Thoracic aorta (tissue), 2 donors: ENCODE results near the gene TMED10. TPM values are rescaled to one million over a fixed set of nuclear protein-coding genes. Genes with fewer than 3 reads are reported as not detected.

Experiments
- ATAC-seq: fragments of 150-250 bp; one replicate; pipeline ENCODE4 v1.8.0; 2017; ENCODE audit warnings: low read depth; ENCODE audit not compliant: insufficient number of reproducible peaks, low FRiP score
- DNase-seq: peaks from one replicate; pipeline ENCODE4 v3.0.0-alpha.2; 2020; ENCODE audit warnings: low spot score
- H3K27ac ChIP-seq, 2 donors: fragments of 200-600 bp; sonication (generic); 1 replicate in 1 of 2; 2 replicates in 1 of 2; pipeline ENCODE4 v1.5.1; 2016; ENCODE audit warnings: mild to moderate bottlenecking in 2 of 2, moderate library complexity in 2 of 2
- H3K27me3 ChIP-seq: fragments of 200-600 bp; sonication (generic); replicated peaks from 2 replicates; pipeline ENCODE4 v1.6.0; 2016; ENCODE audit warnings: mild to moderate bottlenecking; ENCODE audit not compliant: insufficient read depth
- H3K36me3 ChIP-seq: fragments of 200-600 bp; sonication (generic); one replicate; pipeline ENCODE4 v1.5.1; 2016
- H3K4me1 ChIP-seq, 2 donors: fragments of 200-600 bp; sonication (generic); 1 replicate in 1 of 2; 2 replicates in 1 of 2; pipeline versions ENCODE4 v1.5.1 to v1.6.0; 2016; ENCODE audit warnings: low read depth in 2 of 2, mild to moderate bottlenecking in 1 of 2; ENCODE audit not compliant: control insufficient read depth in 1 of 2
- H3K4me3 ChIP-seq: fragments of 200-600 bp; sonication (generic); 2 replicates; pipeline ENCODE4 v1.5.1; 2016; ENCODE audit warnings: mild to moderate bottlenecking
- H3K9me3 ChIP-seq: fragments of 200-600 bp; sonication (generic); 2 replicates; pipeline ENCODE4 v1.5.1; 2016
- total RNA-seq, 2 donors: library from RNA; depleted of rRNA; stranded (reverse); fragments of >200 nt; gene quantifications; one replicate each; pipeline versions ENCODE4 v1.1.0 to v1.2.3, GENCODE V29; 2016
- TF ChIP-seq, protein P1 (sequence below): fragments of 200-600 bp; sonication (generic); IDR thresholded peaks from one replicate; pipeline ENCODE4 v1.5.1; 2019; ENCODE audit warnings: antibody characterized with exemption

Gene TMED10
- total RNA-seq, 2 donors from 2014 or later: 258 to 342 TPM

- Histone ChIP-seq H3K4me1 (peaks cover 6 to 14% of the 10 kb centered on the region in 2 donors), H3K27ac (no peak overlapping the region), H3K36me3 (no peaks in the 10 kb centered on the region), H3K4me3 (no peak overlapping the region), H3K27me3 (no peaks in the 10 kb centered on the region), H3K9me3 (no peaks in the 10 kb centered on the region)
- TF ChIP-seq, protein P1, sequence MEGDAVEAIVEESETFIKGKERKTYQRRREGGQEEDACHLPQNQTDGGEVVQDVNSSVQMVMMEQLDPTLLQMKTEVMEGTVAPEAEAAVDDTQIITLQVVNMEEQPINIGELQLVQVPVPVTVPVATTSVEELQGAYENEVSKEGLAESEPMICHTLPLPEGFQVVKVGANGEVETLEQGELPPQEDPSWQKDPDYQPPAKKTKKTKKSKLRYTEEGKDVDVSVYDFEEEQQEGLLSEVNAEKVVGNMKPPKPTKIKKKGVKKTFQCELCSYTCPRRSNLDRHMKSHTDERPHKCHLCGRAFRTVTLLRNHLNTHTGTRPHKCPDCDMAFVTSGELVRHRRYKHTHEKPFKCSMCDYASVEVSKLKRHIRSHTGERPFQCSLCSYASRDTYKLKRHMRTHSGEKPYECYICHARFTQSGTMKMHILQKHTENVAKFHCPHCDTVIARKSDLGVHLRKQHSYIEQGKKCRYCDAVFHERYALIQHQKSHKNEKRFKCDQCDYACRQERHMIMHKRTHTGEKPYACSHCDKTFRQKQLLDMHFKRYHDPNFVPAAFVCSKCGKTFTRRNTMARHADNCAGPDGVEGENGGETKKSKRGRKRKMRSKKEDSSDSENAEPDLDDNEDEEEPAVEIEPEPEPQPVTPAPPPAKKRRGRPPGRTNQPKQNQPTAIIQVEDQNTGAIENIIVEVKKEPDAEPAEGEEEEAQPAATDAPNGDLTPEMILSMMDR: no peak
- no peak for ATAC-seq
- no peak for DNase-seq
These were observed 43.7 kb upstream of the TMED10 start for GRCh38 chr14:75220156-75220555.

GRCh38 chr14:75217508-75218206 lies 41.2 kb upstream of the TMED10 start:
- Histone ChIP-seq H3K4me1 (peaks cover 6 to 14% of the 10 kb centered on the region in 2 donors), H3K27ac (no peak overlapping the region), H3K36me3 (no peaks in the 10 kb centered on the region), H3K9me3 (no peaks in the 10 kb centered on the region), H3K4me3 (no peak overlapping the region), H3K27me3 (no peaks in the 10 kb centered on the region)
- TF ChIP-seq, protein P1: no peak
- DNase-seq (no peak), ATAC-seq (no peak)

- no peak for DNase-seq
- Histone ChIP-seq H3K4me3 (no peak overlapping the region), H3K36me3 (no peaks in the 10 kb centered on the region), H3K27ac (peak overlapping the region; percentile 3 to 36), H3K4me1 (peaks cover 6 to 14% of the 10 kb centered on the region in 2 donors), H3K9me3 (no peaks in the 10 kb centered on the region), H3K27me3 (no peaks in the 10 kb centered on the region)
- TF ChIP-seq, protein P1: no peak
- ATAC-seq: no peak
These were observed 40.1 kb upstream of the TMED10 start for GRCh38 chr14:75216427-75217006.

- no peak for ATAC-seq
- H3K4me3 ChIP-seq: no peak overlapping the region
- no peaks in the 10 kb centered on the region for H3K27me3 ChIP-seq
- H3K4me1 ChIP-seq: peaks cover 6 to 14% of the 10 kb centered on the region in 2 donors
- no peaks in the 10 kb centered on the region for H3K36me3 ChIP-seq
- TF ChIP-seq, protein P1: no peak
- H3K9me3 ChIP-seq: no peaks in the 10 kb centered on the region
- no peak for DNase-seq
- H3K27ac ChIP-seq: peak overlapping the region in 1 of 2 donors; percentile 36
These were observed 39.1 kb upstream of the TMED10 start for GRCh38 chr14:75215520-75215919.

DNA sequence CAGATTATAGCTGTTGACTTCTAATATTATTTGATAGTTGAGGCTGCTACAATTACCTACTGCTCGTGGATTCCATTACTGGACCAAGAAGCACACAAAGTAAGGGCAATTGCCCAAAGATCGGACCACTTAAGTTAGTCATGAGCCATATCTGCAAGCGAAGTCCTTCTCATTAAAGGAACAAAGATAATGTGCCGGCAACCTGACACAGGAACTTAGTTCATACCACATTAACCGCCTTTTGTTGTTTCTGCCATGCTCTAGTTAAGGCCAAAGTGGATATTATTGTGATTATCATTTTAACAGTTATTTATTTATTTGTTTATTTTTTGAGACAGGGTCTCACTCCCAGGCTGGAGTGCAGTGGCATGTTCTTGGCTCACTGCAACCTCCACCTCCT lies 38.1 kb upstream of the TMED10 start:
- Histone ChIP-seq H3K4me3 (no peak overlapping the region), H3K4me1 (peaks cover 6 to 14% of the 10 kb centered on the region in 2 donors), H3K27ac (no peak overlapping the region), H3K27me3 (no peaks in the 10 kb centered on the region), H3K9me3 (no peaks in the 10 kb centered on the region), H3K36me3 (no peaks in the 10 kb centered on the region)
- ATAC-seq (no peak), DNase-seq (no peak)
- TF ChIP-seq, protein P1: no peak
